22Rv1 (cell line): ENCODE results near the gene EXOSC10.
A peak's percentile ranks its signal among the peaks of the same experiment; 100 is the strongest.
"Not testable (repeated sequence)": the region's sequence is repeated elsewhere in the genome, so short reads cannot be mapped to it uniquely, and the experiment has no call there.

Source experiments
- H3K27ac ChIP-seq: fragments of 450-650 bp; 2 replicates; pipeline ENCODE4 v1.5.1; 2017
- ZFX ChIP-seq: fragments of 450-650 bp; IDR thresholded peaks from 2 replicates; pipeline ENCODE4 v1.6.1; 2017; ENCODE audit warnings: antibody characterized with exemption, borderline replicate concordance
- TF ChIP-seq, protein P1 (sequence below): fragments of 450-650 bp; IDR thresholded peaks from 2 replicates; pipeline ENCODE4 v1.5.1; 2017; ENCODE audit warnings: mild to moderate bottlenecking

EXOSC10 gene

DNA sequence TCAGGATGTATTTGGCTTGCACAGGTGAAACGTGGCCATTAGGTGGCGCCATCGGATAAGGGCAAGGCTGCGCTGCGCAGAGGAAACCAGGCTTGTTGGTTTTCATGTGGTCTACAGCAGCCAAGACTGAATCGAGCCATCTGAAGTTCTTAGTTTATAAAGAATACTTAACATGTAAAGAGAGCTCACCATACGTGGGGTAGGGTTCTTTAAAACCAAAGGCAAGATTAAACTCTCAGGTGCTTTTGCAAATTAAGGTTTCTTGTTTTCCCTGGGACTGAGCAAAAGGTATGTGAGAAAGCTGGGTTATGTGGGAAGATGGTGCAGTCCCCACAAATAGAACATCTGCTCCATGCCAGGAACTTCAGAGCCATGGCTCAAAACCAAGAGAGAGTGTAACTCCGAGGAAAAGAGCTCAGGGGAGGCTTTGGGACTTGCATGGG lies 61.9 kb downstream of the EXOSC10 start:
- H3K27ac ChIP-seq = no peak overlapping the region
- TF ChIP-seq, protein P1, sequence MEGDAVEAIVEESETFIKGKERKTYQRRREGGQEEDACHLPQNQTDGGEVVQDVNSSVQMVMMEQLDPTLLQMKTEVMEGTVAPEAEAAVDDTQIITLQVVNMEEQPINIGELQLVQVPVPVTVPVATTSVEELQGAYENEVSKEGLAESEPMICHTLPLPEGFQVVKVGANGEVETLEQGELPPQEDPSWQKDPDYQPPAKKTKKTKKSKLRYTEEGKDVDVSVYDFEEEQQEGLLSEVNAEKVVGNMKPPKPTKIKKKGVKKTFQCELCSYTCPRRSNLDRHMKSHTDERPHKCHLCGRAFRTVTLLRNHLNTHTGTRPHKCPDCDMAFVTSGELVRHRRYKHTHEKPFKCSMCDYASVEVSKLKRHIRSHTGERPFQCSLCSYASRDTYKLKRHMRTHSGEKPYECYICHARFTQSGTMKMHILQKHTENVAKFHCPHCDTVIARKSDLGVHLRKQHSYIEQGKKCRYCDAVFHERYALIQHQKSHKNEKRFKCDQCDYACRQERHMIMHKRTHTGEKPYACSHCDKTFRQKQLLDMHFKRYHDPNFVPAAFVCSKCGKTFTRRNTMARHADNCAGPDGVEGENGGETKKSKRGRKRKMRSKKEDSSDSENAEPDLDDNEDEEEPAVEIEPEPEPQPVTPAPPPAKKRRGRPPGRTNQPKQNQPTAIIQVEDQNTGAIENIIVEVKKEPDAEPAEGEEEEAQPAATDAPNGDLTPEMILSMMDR = peak; percentile 98
- TF ChIP-seq ZFX = no peak

DNA sequence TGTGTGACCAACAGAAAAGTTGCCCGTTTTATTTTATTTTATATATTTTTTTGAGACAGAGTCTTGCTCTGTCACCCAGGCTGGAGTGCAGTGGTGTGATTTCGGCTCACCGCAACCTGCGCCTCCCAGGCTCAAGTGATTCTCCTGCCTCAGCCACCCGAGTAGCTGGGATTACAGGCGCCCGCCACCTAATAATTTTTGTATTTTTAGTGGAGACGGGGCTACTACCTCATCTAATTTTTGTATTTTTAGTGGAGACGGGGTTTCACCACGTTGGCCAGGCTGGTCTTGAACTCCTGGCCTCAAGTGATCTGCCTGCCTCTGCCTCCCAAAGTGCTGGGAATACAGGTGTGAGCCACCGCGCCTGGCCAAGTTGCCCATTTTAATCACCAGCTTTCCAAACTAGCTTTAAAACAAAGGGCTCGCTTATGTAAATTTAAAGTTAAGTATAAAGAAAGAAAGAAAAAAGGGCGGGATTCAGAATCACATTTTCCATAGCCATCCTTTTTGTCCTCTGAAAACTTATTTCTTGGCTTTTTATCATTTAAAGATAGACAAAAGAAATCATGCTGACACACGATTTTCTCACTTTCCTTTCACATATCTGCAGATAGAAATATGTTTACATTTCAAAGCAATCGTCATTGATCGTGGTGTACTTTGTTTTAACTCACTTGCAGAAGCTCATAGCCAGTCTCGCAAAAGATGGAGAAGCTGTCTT lies 62.5 kb downstream of the EXOSC10 start:
- H3K27ac ChIP-seq = not testable (repeated sequence)

DNA sequence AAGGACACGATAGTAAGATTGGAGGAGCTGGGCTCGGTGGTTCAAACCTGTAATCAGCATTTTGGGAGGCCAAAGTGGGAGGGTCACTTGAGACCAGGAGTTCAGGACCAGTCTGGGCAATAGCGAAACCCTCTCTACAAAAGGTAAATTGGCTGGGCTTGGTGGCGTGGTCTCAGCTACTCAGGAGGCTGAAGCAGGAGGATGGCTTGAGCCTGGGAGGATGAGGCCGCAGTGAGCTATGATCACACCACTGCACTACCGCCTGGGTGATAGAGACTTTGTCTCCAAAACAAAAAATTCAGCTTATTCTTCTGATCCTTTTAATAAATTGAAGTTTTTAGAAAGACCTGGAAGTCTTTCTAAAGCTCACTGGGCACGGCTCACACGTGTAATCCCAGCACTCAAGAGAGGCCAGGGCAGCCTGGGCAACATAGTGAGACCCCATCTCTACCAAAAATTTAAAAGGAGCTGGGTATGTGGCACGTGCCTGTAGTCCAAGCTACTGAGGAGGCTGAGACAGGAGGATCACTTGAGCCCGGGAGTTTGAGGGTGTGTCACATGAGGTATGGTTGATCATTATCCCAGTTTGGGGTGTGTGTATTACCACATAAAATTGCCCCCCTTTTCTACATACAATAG lies 67.9 kb downstream of the EXOSC10 start:
- TF ChIP-seq ZFX = no peak
- TF ChIP-seq, protein P1 = no peak
- H3K27ac ChIP-seq = no peak overlapping the region

DNA sequence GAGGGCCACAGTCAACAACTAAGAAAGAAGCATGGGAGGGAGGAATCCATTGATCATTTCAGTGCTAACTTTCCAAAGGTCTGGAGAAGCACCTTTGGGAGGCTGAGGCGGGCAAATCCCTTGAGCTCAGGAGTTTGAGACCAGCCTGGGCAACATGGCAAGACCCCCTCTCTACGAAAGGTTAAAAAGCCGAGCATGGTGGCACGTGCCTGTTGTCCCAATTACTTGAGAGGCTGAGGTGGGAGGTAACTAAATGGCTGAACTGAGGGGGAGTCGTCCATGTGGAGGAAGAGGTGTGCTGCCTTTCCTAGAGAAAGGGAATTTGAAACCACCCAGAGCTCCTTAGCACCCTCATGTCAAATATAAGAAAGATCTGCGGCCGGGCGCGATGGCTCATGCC lies 68.8 kb downstream of the EXOSC10 start:
- TF ChIP-seq, protein P1 = no peak
- TF ChIP-seq ZFX = no peak
- H3K27ac ChIP-seq = no peak overlapping the region

DNA sequence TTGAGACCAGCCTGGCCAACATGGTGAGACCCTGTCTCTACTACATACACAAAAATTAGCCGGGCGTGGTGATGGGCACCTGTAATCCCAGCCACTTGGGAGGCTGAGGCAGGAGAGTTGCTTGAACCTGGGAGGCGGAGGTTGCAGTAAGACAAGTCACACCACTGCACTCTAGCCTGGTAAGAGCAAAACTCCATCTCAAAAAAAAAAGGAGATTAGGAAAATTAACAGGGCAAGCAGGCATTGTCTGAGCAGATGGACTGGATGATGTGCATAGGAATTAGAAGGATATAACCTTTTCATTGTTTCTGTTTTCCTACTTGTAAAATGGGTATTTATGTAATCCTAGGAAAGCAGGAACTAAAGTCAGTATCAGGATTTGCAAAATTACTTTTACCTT lies 71.7 kb downstream of the EXOSC10 start:
- TF ChIP-seq, protein P1 = no peak
- TF ChIP-seq ZFX = no peak
- H3K27ac ChIP-seq = 0 out of 2 replicates have a peak overlapping the region, but pooled peaks have one; percentile 8

DNA sequence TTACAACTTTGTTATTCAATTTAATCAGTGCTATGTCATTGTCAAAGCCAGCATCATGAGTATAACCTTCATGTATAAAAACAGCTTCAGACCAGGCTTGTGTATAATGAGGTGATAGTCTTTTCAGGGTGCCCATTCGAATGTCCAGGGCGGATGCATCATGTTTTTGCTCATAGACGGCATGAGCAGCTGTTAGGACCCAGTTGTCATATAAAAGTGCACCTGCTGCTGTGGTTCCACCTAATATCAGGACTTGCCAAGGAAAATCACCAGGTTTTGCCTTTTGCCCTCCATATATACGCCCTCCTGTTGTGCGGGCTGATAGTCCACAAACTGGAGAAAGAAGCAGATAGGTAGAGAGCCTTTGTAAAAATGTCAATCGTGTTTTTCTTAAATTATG lies 72.4 kb downstream of the EXOSC10 start:
- TF ChIP-seq ZFX = no peak
- TF ChIP-seq, protein P1 = no peak
- H3K27ac ChIP-seq = 0 out of 2 replicates have a peak overlapping the region, but pooled peaks have one; percentile 8

DNA sequence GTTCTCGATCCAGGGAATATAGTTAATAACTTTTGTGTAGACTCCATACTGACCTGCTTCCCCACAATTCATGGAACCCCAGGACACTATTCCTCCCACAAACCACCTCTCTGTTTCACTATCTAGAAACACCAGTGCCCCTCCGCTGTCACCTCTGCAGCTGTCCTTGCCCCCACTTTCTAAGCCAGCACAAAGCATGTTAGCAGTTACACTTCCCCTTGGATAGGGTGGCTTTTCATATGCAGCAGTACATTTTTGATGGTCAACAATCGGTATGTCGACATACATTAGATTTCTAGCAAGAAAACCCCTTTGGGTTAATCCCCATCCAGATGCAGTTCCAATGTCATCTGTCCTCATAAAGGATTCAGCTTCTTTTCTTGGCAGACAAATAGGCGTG lies 72.8 kb downstream of the EXOSC10 start:
- TF ChIP-seq, protein P1 = no peak
- TF ChIP-seq ZFX = no peak
- no peak overlapping the region for H3K27ac ChIP-seq

DNA sequence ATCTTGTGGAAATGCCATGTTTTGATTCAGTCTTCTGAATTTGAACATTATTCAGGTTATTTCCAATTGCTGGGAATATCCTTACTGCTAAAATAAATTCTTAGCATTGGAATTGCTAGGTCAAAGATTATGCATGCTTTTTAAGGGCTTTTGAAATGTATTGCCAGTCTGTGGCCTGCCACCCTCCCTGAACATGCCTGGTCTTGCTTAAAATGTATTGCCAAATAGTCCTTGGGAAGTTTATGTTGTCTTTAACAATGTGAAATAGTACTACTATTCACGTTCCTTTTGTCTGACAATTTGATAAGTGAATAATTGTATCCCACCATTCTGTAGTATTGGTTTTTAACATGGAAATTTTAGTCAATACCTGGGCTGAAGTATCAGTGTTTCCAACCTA lies 73.6 kb downstream of the EXOSC10 start:
- TF ChIP-seq, protein P1 = no peak
- TF ChIP-seq ZFX = no peak
- peak overlapping the region; percentile 0; the same call in 1 of the 2 replicates for H3K27ac ChIP-seq
